ENCODE measurements around the gene ALKBH5. TPM values are rescaled to one million over a fixed set of nuclear protein-coding genes. Genes with fewer than 3 reads are reported as not detected.
A peak's percentile ranks its signal among the peaks of the same experiment; 100 is the strongest.

The ALKBH5 gene
- total RNA-seq, 2 experiments from 2014 or later = 122 to 127 TPM

- CTCF ChIA-PET = no interaction called here
- POLR2A ChIA-PET = no interaction called here
- Mint-ChIP-seq H3K9me3 (no peaks in the 10 kb centered on the region), H3K4me3 (no peak overlapping the region), H3K36me3 (peaks cover 39% of the 10 kb centered on the region), H3K27ac (no peak overlapping the region), H3K27me3 (no peaks in the 10 kb centered on the region), H3K4me1 (ENCODE audit: low read depth) (peaks cover 4% of the 10 kb centered on the region)
- no peak for DNase-seq
- intact Hi-C loops (cut with micrococcal nuclease) = no loop called here
These were observed 67.6 kb downstream of the ALKBH5 start for GRCh38 chr17:18251204-18251603.

DNA sequence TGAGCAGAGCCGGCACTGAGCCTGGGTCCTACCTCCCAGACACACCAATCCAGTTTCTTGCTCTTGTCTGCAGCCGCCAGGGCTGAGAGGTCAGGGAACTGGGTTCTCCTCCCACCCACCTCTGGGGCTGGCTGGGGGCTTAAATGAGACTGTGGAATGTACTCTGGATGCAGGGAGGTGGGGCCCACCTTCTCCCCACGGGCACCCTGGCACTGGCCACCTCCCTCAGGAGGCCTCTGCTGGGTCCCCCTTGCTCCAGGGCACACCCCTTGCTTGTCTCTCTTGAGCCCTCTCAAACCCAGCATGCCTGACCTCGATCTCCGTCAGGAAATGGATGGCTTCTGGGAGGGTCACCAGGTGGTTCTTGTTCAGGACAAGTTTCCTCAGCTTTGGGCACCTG, 68.5 kb downstream of the ALKBH5 start:
- intact Hi-C loops (cut with micrococcal nuclease) = no loop called here

DNA sequence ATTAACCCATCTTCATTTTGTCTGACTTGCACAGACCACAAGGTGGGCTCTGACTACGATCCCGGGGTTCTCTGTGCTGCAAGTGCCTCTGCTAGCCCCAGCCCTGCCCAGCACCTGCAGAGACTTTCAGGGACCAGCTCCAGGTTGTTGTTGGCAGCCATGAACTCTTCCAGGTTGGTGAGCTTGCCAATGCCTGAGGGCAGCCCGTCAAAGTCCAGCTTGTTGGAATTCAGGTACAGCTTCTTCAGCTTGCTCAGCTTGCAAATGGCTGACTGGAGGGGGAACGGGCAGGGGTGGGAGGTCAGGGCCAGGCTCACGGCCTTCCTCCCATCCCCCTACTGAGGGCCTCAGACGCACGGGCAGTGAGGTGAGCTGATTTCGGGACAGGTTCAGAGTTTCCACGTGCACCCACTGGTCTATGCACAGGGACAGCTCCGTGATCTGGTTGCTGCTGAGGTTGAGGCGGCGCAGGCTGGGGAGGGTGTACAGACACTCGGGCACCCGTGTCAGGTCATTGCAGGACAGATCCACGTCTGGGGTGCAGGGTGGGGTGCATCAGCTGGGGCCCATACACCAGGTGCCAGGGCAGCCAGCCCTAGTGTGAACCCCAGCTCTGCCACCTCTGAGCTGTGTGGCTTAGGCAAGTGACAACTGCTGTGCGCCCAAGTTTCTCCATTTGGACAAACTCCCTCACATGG, 69.7 kb downstream of the ALKBH5 start:
- intact Hi-C loops (cut with micrococcal nuclease) = no loop called here
- Mint-ChIP-seq H3K27ac (no peak overlapping the region), H3K27me3 (no peaks in the 10 kb centered on the region), H3K4me1 (ENCODE audit: low read depth) (peaks cover 17% of the 10 kb centered on the region), H3K36me3 (peaks cover 36% of the 10 kb centered on the region), H3K9me3 (no peaks in the 10 kb centered on the region), H3K4me3 (no peak overlapping the region)
- ChIA-PET POLR2A (no interaction called here), CTCF (interaction anchor here (0.7 to 1.2 kb wide), 2 partner anchors 13 to 27 kb away, joined by 3 read pairs; no protein-coding TSS in a partner anchor)
- DNase-seq = no peak

More for the DNA sequence above, 68.5 kb downstream of the ALKBH5 start:
- H3K4me1 Mint-ChIP-seq (ENCODE audit: low read depth) = peaks cover 11% of the 10 kb centered on the region
- no peaks in the 10 kb centered on the region for H3K9me3 Mint-ChIP-seq
- peaks cover 42% of the 10 kb centered on the region for H3K36me3 Mint-ChIP-seq
- H3K27me3 Mint-ChIP-seq = no peaks in the 10 kb centered on the region
- no peak for DNase-seq
- CTCF ChIA-PET = no interaction called here
- no peak overlapping the region for H3K27ac Mint-ChIP-seq
- H3K4me3 Mint-ChIP-seq = no peak overlapping the region
- POLR2A ChIA-PET = no interaction called here

DNA sequence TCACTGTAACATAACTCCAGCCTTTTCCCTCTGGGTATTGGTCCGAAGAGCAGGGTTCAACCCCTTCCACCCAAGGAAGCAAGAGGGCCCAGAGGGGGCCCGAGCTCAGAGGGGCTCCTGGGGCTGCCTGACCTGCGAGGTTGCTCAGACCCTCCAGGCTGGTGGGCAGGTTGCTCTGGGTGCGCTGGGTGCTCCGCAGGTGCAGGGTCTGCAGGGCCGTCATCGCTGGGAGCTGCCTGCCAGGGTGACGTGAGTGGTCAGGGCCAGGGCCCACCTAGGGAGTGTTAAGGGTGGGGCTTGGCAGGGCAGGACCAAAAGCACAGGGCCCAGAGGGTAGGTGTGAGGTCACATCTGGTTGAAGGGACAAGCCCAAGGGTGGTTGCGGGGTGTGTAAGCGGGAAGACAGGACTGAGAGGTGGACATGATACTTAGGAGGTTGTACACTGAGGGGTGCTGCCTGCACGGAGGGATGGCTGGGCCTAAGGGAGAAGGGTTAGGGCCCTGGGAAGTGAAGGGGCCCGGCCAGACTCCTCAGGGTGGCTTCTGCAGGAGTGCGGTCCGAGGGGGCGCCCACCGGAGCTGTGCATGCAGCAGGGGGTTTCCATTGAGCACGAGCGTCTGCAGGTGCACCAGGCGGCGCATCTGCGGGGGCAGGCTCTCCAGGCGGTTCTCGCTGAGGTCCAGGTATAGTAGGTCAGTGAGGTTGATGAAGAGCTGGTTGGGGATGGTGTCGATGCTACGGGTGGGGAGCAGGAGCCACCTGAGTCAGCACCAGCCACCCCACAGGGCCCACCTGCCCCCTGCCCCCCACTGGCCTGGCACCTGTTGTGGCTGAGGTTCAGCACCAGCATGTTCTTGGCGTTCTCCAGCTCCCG, 70.6 kb downstream of the ALKBH5 start:
- Mint-ChIP-seq H3K4me3 (no peak overlapping the region), H3K9me3 (no peaks in the 10 kb centered on the region), H3K27me3 (no peaks in the 10 kb centered on the region), H3K36me3 (peaks cover 30% of the 10 kb centered on the region), H3K27ac (no peak overlapping the region), H3K4me1 (ENCODE audit: low read depth) (peaks cover 19% of the 10 kb centered on the region)
- no peak for DNase-seq
- CTCF ChIA-PET = interaction anchor here (0.7 to 1.2 kb wide), 2 partner anchors 12 to 28 kb away, joined by 3 read pairs; no protein-coding TSS in a partner anchor
- POLR2A ChIA-PET = no interaction called here
- intact Hi-C loops (cut with micrococcal nuclease) = no loop called here

- Mint-ChIP-seq H3K4me3 (no peak overlapping the region), H3K27ac (no peak overlapping the region), H3K36me3 (peaks cover 28% of the 10 kb centered on the region), H3K9me3 (no peaks in the 10 kb centered on the region), H3K27me3 (no peaks in the 10 kb centered on the region), H3K4me1 (ENCODE audit: low read depth) (peaks cover 25% of the 10 kb centered on the region)
- intact Hi-C loops (cut with micrococcal nuclease) = no loop called here
- ChIA-PET POLR2A (no interaction called here), CTCF (no interaction called here)
- no peak for DNase-seq
These were observed 71.4 kb downstream of the ALKBH5 start for GRCh38 chr17:18254888-18255649.

- H3K4me3 Mint-ChIP-seq = peak overlapping the region; percentile 20
- intact Hi-C loops (cut with micrococcal nuclease) = no loop called here
- H3K36me3 Mint-ChIP-seq = peaks cover 24% of the 10 kb centered on the region
- H3K9me3 Mint-ChIP-seq = no peaks in the 10 kb centered on the region
- H3K27me3 Mint-ChIP-seq = no peaks in the 10 kb centered on the region
- H3K27ac Mint-ChIP-seq = no peak overlapping the region
- DNase-seq = no peak
- H3K4me1 Mint-ChIP-seq (ENCODE audit: low read depth) = peaks cover 31% of the 10 kb centered on the region
- ChIA-PET CTCF (no interaction called here), POLR2A (interaction anchor here (1.2 kb wide), 1 partner anchor 12 kb away, joined by 4 read pairs; no protein-coding TSS in a partner anchor)
These were observed 72.7 kb downstream of the ALKBH5 start for GRCh38 chr17:18256351-18256750.

DNA sequence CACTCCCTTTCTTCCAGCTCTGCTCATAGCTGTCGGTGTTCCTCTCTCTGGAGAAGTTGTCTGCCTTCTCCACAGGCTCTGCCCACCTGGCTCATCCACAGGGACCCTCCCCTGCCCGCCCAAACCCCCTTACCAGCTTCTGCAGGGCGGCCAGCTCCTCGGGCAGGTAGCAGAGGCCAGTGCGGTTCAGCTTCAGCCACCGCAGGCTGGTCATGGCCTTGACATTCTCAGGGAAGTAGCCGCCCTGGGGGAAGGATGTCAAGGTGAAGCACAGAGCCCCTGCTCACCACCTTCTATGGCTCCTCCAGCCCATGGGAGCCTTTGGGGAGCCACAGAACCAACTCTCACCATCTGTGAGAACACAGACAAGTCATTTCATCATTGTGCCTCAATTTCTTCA, 73.1 kb downstream of the ALKBH5 start:
- Mint-ChIP-seq H3K4me1 (ENCODE audit: low read depth) (peaks cover 35% of the 10 kb centered on the region), H3K9me3 (no peaks in the 10 kb centered on the region), H3K27ac (peak overlapping the region; percentile 82), H3K36me3 (peaks cover 21% of the 10 kb centered on the region), H3K4me3 (peak overlapping the region; percentile 96), H3K27me3 (no peaks in the 10 kb centered on the region)
- intact Hi-C loops (cut with micrococcal nuclease) = no loop called here
- no peak for DNase-seq
- ChIA-PET CTCF (interaction anchor here (1.0 kb wide), 1 partner anchor 369 kb away, joined by 3 read pairs; no protein-coding TSS in a partner anchor), POLR2A (interaction anchor here (1.2 kb wide), 1 partner anchor 12 kb away, joined by 4 read pairs; no protein-coding TSS in a partner anchor)

GRCh38 chr17:18257268-18257981, 73.8 kb downstream of the ALKBH5 start:
- H3K27me3 Mint-ChIP-seq = no peaks in the 10 kb centered on the region
- ChIA-PET POLR2A (no interaction called here), CTCF (interaction anchor here (1.0 kb wide), 1 partner anchor 368 kb away, joined by 3 read pairs; no protein-coding TSS in a partner anchor)
- intact Hi-C loops (cut with micrococcal nuclease) = no loop called here
- peak; percentile 71 for DNase-seq
- peaks cover 20% of the 10 kb centered on the region for H3K36me3 Mint-ChIP-seq
- peak overlapping the region; percentile 82 for H3K27ac Mint-ChIP-seq
- H3K4me1 Mint-ChIP-seq (ENCODE audit: low read depth) = peaks cover 42% of the 10 kb centered on the region
- peak overlapping the region; percentile 96 for H3K4me3 Mint-ChIP-seq
- no peaks in the 10 kb centered on the region for H3K9me3 Mint-ChIP-seq

DNA sequence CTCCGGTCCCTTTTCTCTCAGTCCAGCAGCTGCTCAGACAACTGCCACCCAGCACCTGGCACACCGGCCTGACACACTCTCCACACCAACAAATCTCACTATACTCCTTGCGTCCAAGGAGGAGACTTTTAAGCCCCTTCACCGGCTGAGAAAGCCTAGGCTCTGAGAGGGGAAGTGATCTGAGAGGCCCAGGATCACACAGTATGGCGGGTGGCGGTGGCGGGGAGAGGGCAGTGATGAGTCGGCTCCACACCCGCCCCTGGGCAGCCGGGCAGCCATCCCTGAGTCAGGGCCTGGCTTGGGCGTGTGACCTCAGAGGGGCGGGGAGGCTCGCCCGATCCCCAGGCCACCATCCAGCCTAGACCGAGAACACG, 74.3 kb downstream of the ALKBH5 start:
- POLR2A ChIA-PET = no interaction called here
- Mint-ChIP-seq H3K27ac (peak overlapping the region; percentile 82), H3K36me3 (peaks cover 20% of the 10 kb centered on the region), H3K4me1 (ENCODE audit: low read depth) (peaks cover 43% of the 10 kb centered on the region), H3K27me3 (no peaks in the 10 kb centered on the region), H3K9me3 (no peaks in the 10 kb centered on the region), H3K4me3 (peak overlapping the region; percentile 96)
- DNase-seq = peak; percentile 75
- CTCF ChIA-PET = interaction anchor here (1.0 kb wide), 1 partner anchor 368 kb away, joined by 3 read pairs; no protein-coding TSS in a partner anchor
- intact Hi-C loops (cut with micrococcal nuclease) = no loop called here

DNA sequence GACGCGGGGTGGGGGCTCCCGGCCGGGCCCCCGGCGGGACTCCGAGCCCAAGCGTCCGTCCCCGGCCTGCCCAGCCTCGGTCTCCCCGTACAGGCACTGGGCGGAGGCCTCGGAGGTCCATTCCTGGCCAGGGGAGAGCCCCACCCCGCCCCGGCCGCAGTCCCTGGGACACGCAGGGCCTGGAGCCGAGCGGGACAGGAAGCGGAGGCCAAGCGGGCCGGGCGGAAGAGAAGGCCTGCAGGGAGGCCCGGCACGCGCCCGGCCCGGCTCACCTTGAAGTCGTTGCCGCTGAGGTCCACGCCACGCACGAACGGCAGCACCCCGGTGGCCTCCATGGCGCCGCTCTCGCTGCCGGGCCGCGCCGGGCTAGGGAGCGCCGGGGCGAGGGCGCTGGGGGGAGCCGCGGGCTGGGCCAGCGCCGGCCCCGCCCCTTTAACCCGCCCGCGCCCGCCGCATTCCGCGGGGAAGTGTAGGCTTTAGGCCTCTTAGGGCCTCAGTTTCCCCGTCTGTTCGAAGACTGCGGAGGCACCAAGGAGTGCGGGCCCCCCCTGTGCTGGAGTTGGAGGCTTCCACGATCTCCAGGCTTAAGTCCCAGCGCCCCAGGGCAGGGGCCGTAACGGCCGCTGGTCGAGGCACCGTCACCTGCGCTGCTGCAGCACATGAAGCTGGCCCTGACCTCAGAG, 74.9 kb downstream of the ALKBH5 start, which contains the start of gene FLII:
FLII (minus strand) TSS at position 383 of the 683 bp plus-strand sequence; CDS start at position 335, 48 bp downstream.
- peak within 1 kb of the TSS; percentile 96 for H3K4me3 Mint-ChIP-seq
- intact Hi-C loops (cut with micrococcal nuclease) = no loop called here
- peaks cover 43% of the 10 kb centered on the region for H3K4me1 Mint-ChIP-seq (ENCODE audit: low read depth)
- no peaks in the 10 kb centered on the region for H3K9me3 Mint-ChIP-seq
- H3K27me3 Mint-ChIP-seq = no peaks in the 10 kb centered on the region
- CTCF ChIA-PET = interaction anchor here (0.6 to 1.6 kb wide), 2 partner anchors 10 to 105 kb away, joined by 3 to 6 read pairs; partner anchors contain the start of gene SHMT1
- DNase-seq = peak; percentile 55
- POLR2A ChIA-PET = interaction anchor here (0.6 kb wide), 1 partner anchor 172 kb away, joined by 3 read pairs; no protein-coding TSS in a partner anchor
- H3K27ac Mint-ChIP-seq = peak within 1 kb of the TSS; percentile 84
- H3K36me3 Mint-ChIP-seq = peaks cover 18% of the 10 kb centered on the region

Data from activated CD4-positive, alpha-beta memory T cell treated with anti-CD3 and anti-CD28 coated beads for 36 hours (primary cell).